Measurements from ENCODE around the gene AMER3. TPM values are rescaled to one million over a fixed set of nuclear protein-coding genes. Genes with fewer than 3 reads are reported as not detected.
"Not testable (repeated sequence)": the region's sequence is repeated elsewhere in the genome, so short reads cannot be mapped to it uniquely, and the experiment has no call there.

The AMER3 gene, protein sequence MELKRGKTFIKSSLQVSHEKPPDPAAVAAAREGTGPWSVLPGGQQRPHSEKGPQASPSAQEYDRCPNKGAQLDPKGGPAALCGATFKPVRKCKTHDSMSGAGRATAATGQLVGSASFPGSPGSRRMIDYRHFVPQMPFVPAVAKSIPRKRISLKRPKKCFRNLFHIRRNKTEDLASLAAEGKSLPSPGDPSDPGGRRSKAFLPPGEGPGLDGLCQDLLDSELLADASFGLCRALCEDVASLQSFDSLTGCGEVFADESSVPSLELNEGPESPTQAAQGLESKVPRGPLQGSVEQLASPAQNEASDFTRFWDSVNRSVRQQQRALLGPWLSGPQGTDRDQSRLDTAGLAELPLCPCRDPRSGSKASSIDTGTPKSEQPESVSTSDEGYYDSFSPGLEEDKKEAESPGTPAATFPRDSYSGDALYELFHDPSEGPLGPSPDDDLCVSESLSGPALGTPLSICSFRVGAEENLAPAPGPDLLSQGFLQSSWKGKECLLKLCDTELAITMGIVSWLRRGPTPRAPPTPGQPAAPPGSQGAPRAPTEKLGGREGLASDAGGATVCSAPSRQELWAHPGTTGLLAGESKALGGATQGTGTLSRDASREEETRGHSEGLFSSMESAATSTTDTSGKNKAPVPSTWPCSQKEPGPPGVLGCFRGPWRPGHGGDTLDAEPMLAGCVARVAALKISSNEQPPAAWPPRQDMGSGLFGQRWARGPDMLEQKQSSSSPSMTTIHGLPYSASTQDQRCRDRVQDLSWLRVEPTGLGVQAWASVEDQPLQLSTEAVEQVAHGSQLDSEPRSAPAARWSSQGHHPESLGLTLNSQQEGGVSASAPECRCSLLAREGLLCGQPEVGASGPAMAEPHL
- total RNA-seq (not detected), polyA plus RNA-seq (not detected), total RNA-seq (0 reads per million in 6 experiments)

DNA sequence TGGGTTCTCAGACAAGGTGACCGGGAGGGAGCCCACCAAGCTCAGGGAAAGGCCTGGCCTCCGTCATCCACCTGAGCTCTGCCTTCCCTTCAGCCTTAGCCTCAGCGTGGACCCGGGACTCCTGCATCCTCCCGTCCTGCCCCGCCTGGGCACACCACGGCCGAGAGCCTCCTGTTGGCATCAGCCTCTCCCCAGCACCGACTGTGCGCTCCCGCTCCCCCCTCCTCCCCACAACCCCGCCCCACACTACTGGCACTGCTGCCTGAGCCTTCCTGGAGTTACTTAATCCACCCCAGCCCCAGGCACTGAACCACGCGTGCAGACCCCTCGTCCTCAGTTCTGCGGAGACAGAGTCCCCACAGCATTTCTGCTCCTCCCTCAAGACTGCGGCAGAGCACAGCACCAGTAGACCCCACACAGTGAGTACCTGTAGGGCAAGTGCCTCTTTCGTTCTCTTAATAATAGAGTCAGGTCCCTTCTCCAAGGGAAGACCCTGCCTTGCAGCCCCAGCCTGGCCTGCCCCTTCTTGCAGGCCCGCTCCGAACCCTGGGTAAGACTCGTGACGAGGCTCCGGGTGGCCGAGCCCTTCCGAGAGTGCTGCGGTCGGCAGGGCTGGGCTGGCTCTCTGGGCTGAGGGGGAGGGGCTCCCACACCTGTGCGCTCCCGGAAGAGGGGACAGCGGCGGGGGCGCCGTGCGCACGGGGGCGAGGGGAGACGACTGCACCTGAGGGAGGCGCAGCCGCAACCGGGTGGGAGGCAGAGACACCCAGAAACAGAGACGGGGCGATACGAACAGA, at the start of gene AMER3:
AMER3 (plus strand) TSS at position 285 of the 797 bp plus-strand sequence. CDS start 6,533 bp downstream, outside the sequence.
- H3K9me3 Mint-ChIP-seq = peaks cover 0 to 2% (median 0%) of the 10 kb centered on the region in 9 donors
- H3K27ac Mint-ChIP-seq = no peak within 1 kb of the TSS
- peak within 1 kb of the TSS; percentile 16 to 80 (median 52) for H3K4me3 Mint-ChIP-seq
- peaks cover 30 to 62% (median 51%) of the 10 kb centered on the region in 5 donors for H3K27me3 Mint-ChIP-seq
- peaks cover 1 to 19% (median 8%) of the 10 kb centered on the region in 4 donors for H3K4me1 Mint-ChIP-seq
- ATAC-seq = peak in 1 of 2 donors; percentile 14
- POLR2A ChIA-PET = no interaction called here
- H3K36me3 Mint-ChIP-seq = peaks cover 0 to 5% (median 4%) of the 10 kb centered on the region in 3 donors
- DNase-seq = no peak

DNA sequence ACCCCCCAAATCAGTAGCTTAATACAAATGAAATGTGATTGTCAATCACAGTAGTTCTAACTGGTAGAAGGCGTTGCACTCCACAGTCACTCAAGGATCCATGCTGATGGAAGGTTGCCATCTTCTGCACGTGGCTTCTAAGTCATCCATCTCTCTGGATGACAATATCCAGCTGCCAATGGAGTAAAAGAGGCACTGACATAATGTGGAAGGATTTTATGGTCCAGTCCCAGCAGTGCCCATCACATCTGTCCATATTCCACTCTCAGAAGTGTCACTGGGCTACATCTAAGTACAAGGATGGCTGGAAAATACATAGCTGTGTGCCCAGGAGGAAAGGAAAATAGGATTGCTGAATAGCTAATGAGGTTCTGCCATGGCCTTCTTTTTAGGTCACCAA, 40.5 kb upstream of the AMER3 start:
- POLR2A ChIA-PET = not testable (repeated sequence)

DNA sequence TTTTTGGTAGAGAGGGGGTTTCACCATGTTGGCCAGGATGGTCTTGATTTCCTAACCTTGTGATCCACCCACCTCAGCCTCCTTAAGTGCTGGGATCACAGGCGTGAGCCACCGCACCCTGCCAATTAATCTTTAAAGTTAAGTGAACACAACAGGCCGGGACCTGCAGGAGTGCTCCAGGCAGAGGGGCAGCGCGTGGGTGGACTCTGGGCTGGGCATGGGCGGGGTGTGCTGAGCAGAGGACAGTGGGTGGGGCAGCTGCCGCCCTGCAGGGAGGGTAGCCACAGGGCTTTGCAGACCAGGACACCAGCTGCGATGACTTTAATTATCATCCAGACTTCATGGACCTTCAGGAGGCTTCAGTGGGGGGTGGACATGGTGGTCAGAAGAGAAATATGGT, 35.3 kb upstream of the AMER3 start:
- no peaks in the 10 kb centered on the region for H3K4me1 Mint-ChIP-seq
- H3K4me3 Mint-ChIP-seq = no peak overlapping the region
- no peak for DNase-seq
- peaks cover 0 to 10% (median 1%) of the 10 kb centered on the region in 9 donors for H3K9me3 Mint-ChIP-seq
- ATAC-seq = no peak
- H3K27ac Mint-ChIP-seq = no peak overlapping the region
- H3K27me3 Mint-ChIP-seq = peaks cover 3 to 17% (median 12%) of the 10 kb centered on the region in 5 donors
- POLR2A ChIA-PET = no interaction called here
- no peaks in the 10 kb centered on the region for H3K36me3 Mint-ChIP-seq

More for the DNA sequence above, 40.5 kb upstream of the AMER3 start:
- not testable (repeated sequence) for H3K27me3 Mint-ChIP-seq, DNase-seq, H3K36me3 Mint-ChIP-seq, ATAC-seq, H3K9me3 Mint-ChIP-seq, H3K27ac Mint-ChIP-seq, H3K4me1 Mint-ChIP-seq, H3K4me3 Mint-ChIP-seq

DNA sequence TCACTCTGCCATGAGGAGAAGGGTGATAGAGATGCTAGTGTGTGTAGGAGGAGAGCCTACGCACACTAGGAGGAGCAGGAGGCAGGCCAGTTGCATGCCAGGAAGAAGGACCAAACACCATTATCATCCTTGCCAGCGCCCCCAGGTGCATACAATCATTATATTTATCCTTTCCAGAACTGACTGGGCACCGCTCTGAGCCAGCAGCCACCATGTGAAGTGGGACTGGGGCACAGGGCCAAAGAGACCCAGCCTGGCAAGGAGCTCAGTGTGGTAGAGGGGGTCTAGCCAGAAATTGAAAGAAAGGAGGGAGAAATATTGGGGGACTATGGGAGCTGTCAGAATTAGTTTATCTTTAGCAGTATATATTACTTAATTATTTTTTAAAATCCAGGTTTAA, 34.8 kb upstream of the AMER3 start:
- H3K27me3 Mint-ChIP-seq = peaks cover 3 to 17% (median 12%) of the 10 kb centered on the region in 5 donors
- H3K36me3 Mint-ChIP-seq = no peaks in the 10 kb centered on the region
- H3K4me3 Mint-ChIP-seq = no peak overlapping the region
- no peaks in the 10 kb centered on the region for H3K4me1 Mint-ChIP-seq
- POLR2A ChIA-PET = no interaction called here
- DNase-seq (no peak), ATAC-seq (no peak)
- peaks cover 0 to 10% (median 1%) of the 10 kb centered on the region in 9 donors for H3K9me3 Mint-ChIP-seq
- no peak overlapping the region for H3K27ac Mint-ChIP-seq

DNA sequence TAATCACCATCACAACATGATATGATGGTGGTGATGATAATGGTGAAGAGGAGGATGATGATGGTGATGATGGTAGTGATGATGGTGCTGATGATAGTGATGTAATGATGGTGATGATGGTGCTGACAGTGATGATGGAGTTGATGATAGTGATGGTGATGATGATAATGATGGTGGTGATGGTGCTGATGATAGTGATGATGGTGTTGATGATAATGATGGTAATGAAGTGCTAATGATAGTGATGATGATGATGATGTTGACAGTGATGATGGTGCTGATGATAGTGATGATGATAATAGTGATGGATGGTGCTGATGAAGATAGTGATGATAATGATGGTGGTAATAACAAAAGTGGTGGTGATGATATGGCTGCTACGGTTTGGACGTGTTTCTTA, 30.9 kb upstream of the AMER3 start:
- Mint-ChIP-seq H3K27me3 (peaks cover 4 to 19% (median 12%) of the 10 kb centered on the region in 5 donors), H3K4me1 (peaks cover 3 to 21% (median 17%) of the 10 kb centered on the region in 4 donors), H3K36me3 (peaks cover 0 to under 1% (median 0%) of the 10 kb centered on the region in 3 donors), H3K9me3 (peaks cover 0 to 10% (median 1%) of the 10 kb centered on the region in 9 donors), H3K4me3 (no peak overlapping the region), H3K27ac (no peak overlapping the region)
- ATAC-seq (no peak), DNase-seq (no peak)
- POLR2A ChIA-PET = no interaction called here

DNA sequence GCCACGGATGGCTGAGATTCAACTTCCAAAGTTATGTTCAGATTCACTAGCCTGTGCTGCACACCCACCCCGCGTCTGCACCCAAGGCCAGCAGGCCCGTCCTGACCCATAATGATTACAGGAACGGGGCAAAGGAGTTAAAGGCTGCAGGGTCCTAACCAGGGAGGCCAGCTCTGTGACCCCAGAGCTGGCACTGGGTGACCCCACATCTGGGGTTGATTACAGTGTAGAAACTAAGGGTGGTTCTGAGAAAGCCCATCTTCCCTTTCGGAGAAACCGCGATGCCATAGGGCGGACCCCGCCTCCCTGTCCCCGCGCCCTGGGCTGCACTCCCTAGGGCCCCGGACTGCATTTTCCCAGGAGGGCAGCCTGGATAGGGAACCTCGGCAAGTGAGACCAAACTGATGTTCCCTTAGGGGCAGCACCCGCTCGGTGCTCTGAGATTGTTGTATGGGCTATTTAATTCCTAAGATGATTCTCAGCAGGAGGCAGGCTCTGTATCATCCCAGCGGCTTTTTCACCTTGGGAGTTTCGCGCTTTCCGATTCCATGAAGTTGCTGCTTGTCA, 28.6 kb upstream of the AMER3 start:
- Mint-ChIP-seq H3K36me3 (peaks cover 0 to 2% (median 0%) of the 10 kb centered on the region in 3 donors), H3K27me3 (peaks cover 0 to 12% (median 0%) of the 10 kb centered on the region in 5 donors), H3K9me3 (peaks cover 0 to 7% (median 0%) of the 10 kb centered on the region in 9 donors), H3K4me1 (peaks cover 8 to 21% (median 17%) of the 10 kb centered on the region in 4 donors), H3K4me3 (peak overlapping the region; percentile 80 to 91 (median 85)), H3K27ac (peak overlapping the region; percentile 80 to 96 (median 92))
- POLR2A ChIA-PET = interaction anchor here (1.3 kb wide), 1 partner anchor 384 kb away, joined by 3 read pairs; the partner anchor contains the start of gene IMP4
- ATAC-seq (no peak), DNase-seq (peak in 1 of 10 donors; percentile 10)

DNA sequence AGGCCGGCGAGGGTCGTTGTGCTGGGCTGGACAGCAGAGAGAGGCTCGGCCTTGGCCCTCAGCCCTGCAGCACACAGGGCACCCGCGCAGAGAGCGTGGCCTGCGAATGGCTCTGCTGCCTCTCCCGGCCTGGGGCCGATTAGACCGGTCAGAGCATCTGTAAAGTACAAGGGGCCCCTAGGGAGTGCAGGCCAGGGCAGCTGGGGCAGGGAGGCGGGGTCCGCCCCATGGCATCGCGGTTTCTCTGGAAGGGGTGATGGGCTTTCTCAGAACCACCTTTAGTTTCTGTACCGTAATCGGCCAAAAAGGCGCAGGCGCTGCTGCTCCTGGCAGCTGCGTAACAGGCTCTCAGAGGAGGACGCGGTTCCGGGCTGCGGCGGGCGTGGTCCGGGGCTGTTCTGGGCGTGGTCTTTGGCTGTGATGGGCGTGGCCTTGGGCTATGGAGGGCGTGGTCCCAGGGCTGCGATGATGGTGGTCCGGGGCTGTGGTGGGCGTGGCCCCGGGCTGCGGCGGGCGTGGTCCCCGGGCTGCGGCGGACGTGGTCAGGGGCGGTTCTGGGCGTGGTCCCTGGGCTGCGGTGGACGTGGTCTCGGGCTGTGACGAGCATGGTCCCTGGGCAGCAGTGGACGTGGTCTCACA, 27.9 kb upstream of the AMER3 start:
- Mint-ChIP-seq H3K9me3 (peaks cover 0 to 4% (median 0%) of the 10 kb centered on the region in 9 donors), H3K27ac (peak overlapping the region; percentile 80 to 96 (median 92)), H3K4me3 (peak overlapping the region; percentile 80 to 91 (median 85)), H3K27me3 (peaks cover 0 to 9% (median 0%) of the 10 kb centered on the region in 5 donors), H3K36me3 (peaks cover 0 to 2% (median 0%) of the 10 kb centered on the region in 3 donors), H3K4me1 (peaks cover 8 to 21% (median 17%) of the 10 kb centered on the region in 4 donors)
- ATAC-seq = peak; percentile 89 to 90
- peak; percentile 81 to 96 (median 88) for DNase-seq
- POLR2A ChIA-PET = interaction anchor here (1.3 to 1.7 kb wide), 2 partner anchors 70 to 385 kb away, joined by 3 to 7 read pairs; partner anchors contain the start of gene IMP4

DNA sequence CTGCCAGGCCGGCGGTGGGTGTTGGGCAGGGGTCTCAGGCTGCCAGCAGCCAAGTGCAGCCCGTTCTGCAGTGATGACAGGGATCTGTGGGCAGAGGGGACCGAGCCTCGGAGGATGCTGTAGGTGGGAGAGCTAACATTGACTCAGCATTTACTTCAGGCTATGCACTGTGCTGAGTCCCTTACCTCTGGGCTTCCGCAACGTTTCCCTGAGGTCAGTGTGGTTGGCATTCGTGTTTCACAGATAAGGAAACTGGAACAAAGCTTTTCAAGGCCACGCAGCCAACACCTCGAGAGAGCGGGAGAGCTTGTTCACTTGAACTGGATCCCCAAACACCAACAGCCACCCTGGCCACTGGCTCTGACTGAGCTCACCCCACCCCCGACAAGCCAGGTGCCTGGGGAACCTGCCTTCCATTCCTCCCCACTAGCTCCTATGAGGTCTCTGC, 27.3 kb upstream of the AMER3 start:
- H3K27me3 Mint-ChIP-seq = peaks cover 0 to 6% (median 0%) of the 10 kb centered on the region in 5 donors
- POLR2A ChIA-PET = interaction anchor here (1.1 to 1.7 kb wide), 2 partner anchors 70 to 385 kb away, joined by 3 to 7 read pairs; partner anchors contain the start of gene IMP4

DNA sequence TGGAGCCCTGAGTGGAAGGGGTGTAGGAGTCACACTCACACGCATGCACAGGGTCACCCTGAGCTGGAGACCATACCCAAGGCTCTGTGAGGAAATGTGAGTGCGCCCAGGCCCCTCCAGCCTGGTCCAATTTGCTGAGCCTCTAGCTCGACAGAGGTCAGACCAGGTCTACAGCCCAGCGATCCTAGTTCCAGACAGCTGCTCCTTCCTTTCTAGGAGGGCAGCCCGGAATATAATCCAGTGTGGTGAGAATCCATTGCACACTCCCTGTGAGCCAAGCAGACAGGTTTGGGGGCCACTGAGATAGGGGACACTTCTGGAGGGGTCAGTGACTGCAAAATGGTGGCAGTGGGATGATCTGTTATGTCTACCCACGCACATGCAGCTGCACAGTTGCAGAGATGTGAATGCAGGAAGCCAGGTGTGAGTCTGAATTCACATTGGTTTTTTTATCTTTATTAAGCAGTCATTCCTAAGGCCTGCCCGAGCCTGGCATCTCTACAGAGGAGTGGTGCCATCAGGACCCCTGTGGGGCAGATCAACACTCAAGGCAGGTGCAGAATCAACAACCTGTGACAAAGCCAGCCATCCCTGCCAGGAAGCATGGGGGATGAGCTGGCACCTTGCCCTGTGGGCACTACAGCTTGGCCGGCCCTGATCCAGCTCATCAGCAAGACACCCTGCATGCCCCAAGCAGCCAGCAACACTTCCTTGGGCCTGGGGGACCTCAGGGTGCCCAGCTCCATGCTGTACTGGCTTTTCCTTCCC, 26.6 kb upstream of the AMER3 start, which contains the start of gene GPR148:
GPR148 (plus strand) TSS at position 522 of the 768 bp plus-strand sequence; CDS start at position 604, 82 bp downstream.
- Mint-ChIP-seq H3K4me3 (peak within 1 kb of the TSS; percentile 72 to 91 (median 85)), H3K4me1 (peaks cover 8 to 21% (median 17%) of the 10 kb centered on the region in 4 donors), H3K9me3 (no peaks in the 10 kb centered on the region), H3K27ac (peak within 1 kb of the TSS; percentile 15 to 96 (median 91)), H3K27me3 (peaks cover 0 to 6% (median 0%) of the 10 kb centered on the region in 5 donors), H3K36me3 (peaks cover 0 to 2% (median 0%) of the 10 kb centered on the region in 3 donors)
- DNase-seq (peak in 2 of 10 donors; percentile 2 to 19), ATAC-seq (no peak)
- POLR2A ChIA-PET = interaction anchor here (1.1 to 1.7 kb wide), 2 partner anchors 69 to 386 kb away, joined by 3 to 7 read pairs; partner anchors contain the start of gene IMP4

More for the DNA sequence above, 27.3 kb upstream of the AMER3 start:
- peak overlapping the region; percentile 15 to 96 (median 90) for H3K27ac Mint-ChIP-seq
- peaks cover 8 to 21% (median 17%) of the 10 kb centered on the region in 4 donors for H3K4me1 Mint-ChIP-seq
- peak; percentile 55 to 58 for ATAC-seq
- H3K36me3 Mint-ChIP-seq = peaks cover 0 to 2% (median 0%) of the 10 kb centered on the region in 3 donors
- H3K4me3 Mint-ChIP-seq = peak overlapping the region; percentile 72 to 91 (median 85)
- DNase-seq = peak in 3 of 10 donors; percentile 35 to 67 (median 46)
- H3K9me3 Mint-ChIP-seq = no peaks in the 10 kb centered on the region
